ENCODE data around the gene ESRP2.

DNA sequence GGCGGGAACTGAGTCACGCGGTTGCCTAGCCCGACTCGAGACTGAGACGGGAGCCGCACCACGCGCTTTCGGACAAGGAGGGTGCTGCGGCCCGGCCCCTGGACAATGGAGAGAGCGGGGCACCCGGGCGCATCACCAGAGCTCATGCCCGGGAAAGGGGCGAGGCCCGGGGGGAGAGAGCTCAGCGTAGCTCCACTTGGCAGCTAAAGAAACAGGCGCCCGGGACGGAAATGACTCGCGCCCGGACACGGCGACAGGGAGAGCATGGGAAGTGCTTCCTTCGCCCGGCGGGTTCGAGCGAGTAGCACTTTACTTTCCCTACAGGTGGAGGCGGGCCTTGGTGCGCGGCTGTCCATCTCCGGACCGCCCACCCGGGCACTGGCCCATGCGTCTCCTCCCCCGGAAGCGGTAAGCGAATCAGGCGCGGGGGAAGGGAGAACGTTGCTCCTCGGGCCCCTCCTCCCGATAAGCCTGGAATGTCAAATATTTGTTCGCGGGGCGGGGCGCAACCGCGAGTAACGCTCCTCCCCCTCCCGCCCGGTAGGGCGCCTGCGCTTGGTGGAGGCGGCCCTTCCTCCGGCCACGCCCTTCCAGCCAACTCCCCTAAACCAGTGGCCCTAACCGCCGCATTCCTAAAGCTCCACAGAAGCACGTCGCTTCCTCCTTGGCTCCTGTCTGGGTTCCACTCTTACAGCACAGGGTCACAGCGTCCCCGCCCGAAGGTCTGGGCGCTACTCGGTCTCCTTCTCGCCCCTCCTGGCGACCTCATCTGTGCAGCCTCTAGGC, 1.5 kb upstream of the ESRP2 start:
- TF ChIP-seq, protein P1, sequence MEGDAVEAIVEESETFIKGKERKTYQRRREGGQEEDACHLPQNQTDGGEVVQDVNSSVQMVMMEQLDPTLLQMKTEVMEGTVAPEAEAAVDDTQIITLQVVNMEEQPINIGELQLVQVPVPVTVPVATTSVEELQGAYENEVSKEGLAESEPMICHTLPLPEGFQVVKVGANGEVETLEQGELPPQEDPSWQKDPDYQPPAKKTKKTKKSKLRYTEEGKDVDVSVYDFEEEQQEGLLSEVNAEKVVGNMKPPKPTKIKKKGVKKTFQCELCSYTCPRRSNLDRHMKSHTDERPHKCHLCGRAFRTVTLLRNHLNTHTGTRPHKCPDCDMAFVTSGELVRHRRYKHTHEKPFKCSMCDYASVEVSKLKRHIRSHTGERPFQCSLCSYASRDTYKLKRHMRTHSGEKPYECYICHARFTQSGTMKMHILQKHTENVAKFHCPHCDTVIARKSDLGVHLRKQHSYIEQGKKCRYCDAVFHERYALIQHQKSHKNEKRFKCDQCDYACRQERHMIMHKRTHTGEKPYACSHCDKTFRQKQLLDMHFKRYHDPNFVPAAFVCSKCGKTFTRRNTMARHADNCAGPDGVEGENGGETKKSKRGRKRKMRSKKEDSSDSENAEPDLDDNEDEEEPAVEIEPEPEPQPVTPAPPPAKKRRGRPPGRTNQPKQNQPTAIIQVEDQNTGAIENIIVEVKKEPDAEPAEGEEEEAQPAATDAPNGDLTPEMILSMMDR (IDR thresholded peaks at IDR 0.05; ENCODE audit: low read depth, low read length) = no peak
- TF ChIP-seq POLR2A (IDR thresholded peaks at IDR 0.05; ENCODE audit: extremely low read depth, insufficient read length) = no peak

All from NB4 (cell line).